Hematopoietic multipotent progenitor cell (in vitro differentiated cells): Measurements from ENCODE around the gene COL5A3. TPM values are rescaled to one million over a fixed set of nuclear protein-coding genes. Genes with fewer than 3 reads are reported as not detected.
A peak's percentile ranks its signal among the peaks of the same experiment; 100 is the strongest.

ENCODE experiments used
- DNase-seq, 3 donors: peaks; one replicate each; pipeline ENCODE4 v3.0.0-alpha.2; 2011 to 2015; ENCODE audit warnings: low read depth in 2 of 3, low spot score in 2 of 3
- total RNA-seq: library from RNA; depleted of rRNA; stranded (reverse); fragments of >200 nt; gene quantifications from one replicate; pipeline ENCODE4 v1.2.3, GENCODE V29; 2012

COL5A3 gene
- total RNA-seq, 1 donor: under 0.01 TPM

- no peak for DNase-seq
Measured at GRCh38 chr19:10013316-10013715, 3.0 kb upstream of the COL5A3 start, which contains the start of gene RDH8. Gene RDH8, plus strand, starts transcription at chr19:10013483. Its CDS starts 15 bp downstream, at chr19:10013498.

GRCh38 chr19:10011974-10012373 is 1.7 kb upstream of the COL5A3 start:
- no peak for DNase-seq

- no peak for DNase-seq
Measured at GRCh38 chr19:10010939-10011338, 635 bp upstream of the COL5A3 start.

GRCh38 chr19:10009714-10010224 is 535 bp downstream of the COL5A3 start:
- DNase-seq: no peak

DNA sequence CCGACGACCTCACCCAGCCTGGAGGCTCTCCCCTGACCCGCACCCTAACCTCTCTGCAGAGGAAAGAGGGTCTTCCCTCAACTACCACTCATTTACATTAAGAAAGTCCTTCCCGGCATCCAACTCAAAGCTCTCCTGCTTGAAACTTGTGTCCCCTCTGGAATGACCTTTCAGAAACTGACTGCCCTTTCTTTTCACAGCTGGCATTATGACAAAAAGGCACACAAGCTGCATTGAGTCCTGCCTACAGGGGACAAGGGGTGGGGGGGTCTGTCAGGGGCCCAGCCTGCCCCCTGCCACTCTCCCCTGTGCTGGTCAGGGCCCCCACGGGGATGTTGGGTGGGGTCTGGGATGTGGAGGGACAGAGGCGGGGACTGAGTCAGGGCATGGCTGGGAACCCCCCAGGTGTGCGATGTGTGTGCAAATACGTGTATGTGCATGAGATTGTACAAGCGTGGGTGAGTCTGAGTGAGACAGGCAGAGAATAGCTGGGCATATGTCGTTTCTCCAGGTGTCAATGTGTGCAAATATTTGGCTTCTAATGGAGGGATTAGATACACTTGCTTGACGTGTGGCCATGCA is 2.0 kb downstream of the COL5A3 start:
- DNase-seq: no peak

- no peak for DNase-seq
Measured at GRCh38 chr19:10007371-10008183, 2.7 kb downstream of the COL5A3 start.

DNA sequence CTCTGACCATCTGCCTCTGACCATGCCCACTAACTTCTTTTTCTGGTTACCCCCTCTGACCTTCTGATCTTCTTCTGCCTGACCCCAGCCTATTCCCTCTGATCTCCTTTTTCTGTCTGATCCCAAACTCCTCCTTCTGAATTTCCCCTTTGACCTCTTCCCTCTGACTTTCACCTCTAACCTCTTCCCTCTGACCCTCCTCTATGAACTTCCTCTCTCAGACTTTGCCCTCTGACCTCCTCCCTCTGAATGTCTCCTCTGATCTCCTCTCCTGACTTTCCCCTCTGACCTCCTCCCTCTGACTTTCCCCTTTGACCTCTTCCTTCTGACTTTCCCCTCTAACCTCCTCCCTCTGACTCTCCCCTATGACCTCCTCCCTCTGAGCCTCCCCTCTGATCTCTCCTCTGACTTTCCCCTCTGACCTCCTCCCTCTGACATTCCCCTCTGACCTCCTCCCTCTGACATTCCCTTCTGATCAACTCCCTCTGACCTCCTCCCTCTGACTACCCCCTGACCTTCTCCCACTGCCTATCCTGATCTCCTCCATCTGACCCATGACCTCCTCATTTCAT is 3.5 kb downstream of the COL5A3 start:
- no peak for DNase-seq

DNA sequence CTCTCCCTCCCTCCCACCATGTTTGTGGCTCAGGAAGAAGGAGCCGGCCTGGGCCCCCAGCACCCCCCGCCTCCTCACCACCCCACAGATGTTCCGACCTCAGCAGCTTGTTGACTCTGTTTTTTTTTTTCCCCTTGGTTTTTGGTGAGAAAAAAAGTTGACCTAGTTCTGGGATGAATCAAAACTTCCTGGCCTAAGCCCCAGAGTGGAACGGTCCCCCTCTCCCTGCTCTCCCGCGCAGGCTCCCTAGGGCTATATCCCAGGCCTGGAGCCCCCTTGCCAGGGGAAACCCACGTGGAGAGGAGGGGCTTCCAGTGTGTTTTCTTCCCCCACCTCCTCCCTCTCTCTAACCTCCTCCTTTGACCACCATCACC is 4.0 kb downstream of the COL5A3 start:
- no peak for DNase-seq

DNA sequence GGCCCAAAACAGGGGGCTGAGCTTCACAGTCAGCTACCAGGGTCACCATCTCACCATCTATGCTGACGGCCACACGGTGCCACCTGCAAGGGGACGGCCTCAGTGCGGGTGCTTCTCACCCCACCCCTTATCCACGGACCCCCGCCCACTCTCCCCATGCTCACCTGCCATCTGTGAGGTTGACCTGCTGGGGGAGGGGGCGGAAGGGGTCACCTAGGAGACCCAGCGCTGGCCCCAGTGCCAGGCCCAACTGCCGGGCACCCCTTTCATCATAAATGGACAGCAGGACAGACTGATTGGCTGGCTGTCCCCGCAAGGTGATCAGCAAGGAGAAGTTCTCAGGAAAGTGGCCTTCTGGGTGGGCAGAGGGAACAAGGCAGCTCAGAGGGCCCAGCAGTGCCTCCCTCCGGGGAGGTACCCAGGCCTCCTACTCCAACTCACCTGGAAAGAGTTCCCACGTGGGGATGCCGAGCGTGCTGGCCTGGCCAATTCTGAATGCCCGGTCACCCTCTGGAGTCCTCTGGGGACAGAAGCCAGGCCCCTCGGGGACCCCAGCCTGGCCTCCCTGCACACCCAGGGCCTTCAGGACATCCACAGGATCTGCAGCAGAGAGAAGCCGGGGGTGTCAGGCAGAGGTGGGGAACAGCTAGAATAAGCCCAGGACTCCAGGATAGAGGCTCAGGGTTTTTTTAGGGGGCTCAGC is 4.5 kb downstream of the COL5A3 start:
- no peak for DNase-seq

DNA sequence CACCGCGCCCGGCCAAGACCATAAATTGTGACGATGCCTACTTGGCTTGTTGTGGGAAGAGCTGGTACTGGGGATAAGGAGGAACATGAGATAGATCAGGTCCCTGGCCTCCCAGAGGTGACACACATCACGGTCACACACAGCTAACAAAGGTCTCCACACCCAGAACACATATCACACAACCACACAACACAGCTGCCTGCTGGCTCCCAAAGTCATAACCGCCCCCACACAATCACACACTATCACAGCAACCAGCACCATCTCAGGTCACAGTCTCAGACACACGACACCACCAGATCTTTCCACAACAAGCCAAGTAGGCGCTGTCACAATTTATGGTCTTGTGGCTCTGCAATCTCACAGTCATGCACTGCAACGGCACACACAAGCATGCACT is 5.7 kb downstream of the COL5A3 start:
- DNase-seq: no peak

DNA sequence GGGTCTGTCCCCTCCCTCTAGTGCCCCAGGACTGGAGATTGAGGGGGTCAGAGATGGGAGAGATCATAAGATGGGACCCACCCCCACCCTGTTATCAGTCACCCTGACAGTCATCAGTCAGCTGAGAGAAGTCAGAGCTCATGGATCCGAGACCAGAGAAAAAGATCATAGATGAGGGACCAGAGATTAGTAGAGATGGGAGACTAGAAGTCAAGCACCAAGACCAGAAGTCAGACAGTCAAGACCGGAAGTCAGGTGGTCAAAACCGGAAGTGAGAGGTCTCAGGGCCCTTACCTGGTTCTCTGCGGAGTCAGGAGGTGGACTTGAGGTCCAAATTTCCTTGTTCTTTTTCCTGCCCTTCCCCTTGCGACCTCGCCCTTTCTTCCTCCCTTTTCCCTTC is 7.0 kb downstream of the COL5A3 start:
- no peak for DNase-seq

DNA sequence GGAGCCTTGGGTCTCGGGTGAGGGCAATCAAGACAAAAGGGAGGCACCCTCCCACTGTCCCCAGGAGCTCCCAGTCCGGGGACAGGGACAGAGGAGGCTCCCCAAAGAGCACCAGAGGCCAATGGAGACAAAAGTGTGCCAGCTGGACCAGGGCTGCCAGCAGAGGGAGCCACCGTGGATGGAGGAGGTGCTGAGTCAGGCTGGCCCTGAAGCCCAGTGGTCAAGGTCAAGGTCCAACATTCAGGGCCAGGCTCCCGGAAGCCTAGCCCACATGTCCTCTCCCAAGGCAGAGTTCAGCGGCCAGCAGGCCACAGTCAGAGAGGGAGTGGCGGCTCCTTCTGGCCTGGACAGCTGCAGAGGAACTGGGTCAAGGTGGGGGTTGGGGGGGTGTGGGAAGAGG is 8.4 kb downstream of the COL5A3 start:
- DNase-seq: no peak

DNA sequence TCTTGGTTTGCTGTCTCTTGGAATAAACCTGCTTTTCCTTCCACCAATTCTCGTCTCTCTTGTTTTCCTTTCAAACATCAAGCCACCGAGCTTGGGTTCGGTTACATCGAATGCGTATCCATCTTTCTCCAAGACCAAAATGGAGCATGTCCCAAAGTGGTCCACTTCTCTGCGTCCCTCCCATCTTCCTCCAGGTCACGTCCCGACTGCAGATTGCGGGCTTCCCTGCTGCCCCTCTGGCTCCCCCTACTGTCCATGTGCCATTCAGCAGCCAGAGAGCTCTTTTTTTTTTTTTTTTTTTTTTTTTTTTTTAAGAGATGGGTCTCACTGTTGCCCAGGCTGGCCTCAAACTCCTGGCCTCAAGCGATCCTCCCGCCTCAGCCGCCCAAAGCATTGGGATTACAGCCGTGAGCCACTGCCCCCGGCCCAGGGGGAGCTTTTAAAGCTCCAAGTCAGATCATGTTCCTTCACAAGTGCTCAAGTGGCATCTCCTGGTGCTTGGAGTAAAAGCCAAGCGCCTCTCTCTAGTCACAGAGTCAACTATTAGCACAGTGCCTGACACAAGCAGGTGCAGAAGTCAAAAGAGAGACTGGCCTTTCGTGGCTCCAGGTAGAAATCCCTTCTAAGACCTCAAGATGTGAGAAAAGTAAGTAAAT is 10.0 kb downstream of the COL5A3 start:
- DNase-seq: peak; percentile 46 to 72 (median 53)

DNA sequence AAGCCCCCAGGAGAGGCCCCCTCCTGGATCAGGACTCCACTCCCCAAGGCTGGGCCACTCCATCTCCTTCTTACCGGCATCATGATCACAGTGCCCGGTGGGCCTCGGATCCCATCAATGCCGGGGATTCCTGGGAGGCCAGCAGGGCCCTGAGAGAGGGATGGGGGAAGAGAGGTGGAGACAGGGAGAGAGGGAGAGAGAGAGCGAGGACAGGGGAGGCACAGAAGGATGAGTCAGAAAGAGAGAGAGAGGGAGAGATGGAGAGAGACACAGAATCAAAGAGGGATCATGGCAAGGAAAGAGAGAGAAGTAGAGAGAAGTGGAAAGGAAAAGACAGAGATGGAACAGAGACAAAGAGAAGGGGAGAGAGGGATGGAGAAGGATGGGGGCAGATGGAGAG is 13.8 kb downstream of the COL5A3 start:
- DNase-seq: no peak

- DNase-seq: no peak
Measured at GRCh38 chr19:9995999-9996398, 14.3 kb downstream of the COL5A3 start.

GRCh38 chr19:9995084-9995483 is 15.2 kb downstream of the COL5A3 start:
- DNase-seq: no peak

DNA sequence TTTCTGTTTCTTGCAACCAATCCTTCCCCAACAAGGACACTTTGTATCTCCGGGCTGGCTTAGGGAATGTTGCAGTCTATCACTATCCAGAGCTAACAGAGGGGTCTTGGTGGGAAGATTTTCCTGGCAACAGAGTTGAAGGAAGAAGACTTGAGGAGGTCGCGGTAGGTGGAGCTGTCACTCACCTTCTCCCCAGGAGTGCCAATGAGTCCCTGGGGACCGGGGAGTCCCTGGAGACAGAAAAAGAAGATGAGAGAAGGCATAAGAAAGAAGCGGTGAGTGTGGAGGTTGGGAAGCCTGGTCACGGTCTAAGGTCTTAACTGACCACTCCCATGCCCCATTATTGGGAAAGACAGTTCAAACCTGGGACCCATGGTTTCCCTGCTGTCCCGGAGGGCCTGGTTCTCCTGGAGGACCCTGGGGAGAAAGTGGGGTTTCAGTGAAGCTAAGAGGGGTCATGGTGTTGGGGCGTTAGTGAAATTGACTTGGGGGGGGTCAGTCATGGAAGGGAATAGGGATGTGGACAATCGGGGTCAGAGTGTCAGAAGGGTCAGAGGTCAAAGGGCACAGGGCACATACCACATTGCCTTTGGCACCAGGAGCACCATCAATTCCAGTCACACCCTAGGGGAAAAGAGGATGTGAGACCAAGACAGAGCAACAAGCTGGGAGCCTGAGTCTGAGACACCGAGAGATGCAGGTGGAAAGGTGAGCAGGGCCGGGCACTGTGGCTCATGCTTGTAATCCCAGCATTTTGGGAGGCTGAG is 18.7 kb downstream of the COL5A3 start:
- no peak for DNase-seq

DNA sequence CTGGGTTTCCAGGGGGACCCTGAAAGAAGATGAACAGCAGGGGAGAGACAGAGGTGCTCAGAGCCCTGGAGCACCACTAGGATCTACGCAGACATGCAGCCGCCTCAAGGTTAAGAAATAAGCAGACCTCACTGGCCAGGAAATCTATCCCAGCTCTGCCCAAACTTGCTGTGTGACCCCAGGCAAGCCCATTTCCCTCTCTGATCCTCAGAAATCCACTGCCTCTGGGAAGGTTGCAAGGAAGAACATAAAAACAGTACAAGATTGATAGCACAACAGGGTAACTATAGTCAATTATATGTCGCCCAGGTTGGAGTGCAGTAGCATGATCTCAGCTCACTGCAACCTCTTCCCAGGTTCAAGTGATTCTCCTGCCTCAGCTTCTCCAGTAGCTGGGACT is 20.8 kb downstream of the COL5A3 start:
- DNase-seq: no peak

- no peak for DNase-seq
Measured at GRCh38 chr19:9986787-9987281, 23.5 kb downstream of the COL5A3 start.
